Measurements from ENCODE around the gene FAM3D.
A peak's percentile ranks its signal among the peaks of the same experiment; 100 is the strongest.
"Not testable (repeated sequence)": the region's sequence is repeated elsewhere in the genome, so short reads cannot be mapped to it uniquely, and the experiment has no call there.

FAM3D gene

GRCh38 chr3:58666683-58667082 lies at the start of gene FAM3D:
FAM3D (minus strand) TSS chr3:58666774; CDS start chr3:58655563, 11,211 bp downstream.
- no peak for DNase-seq

- no peak for DNase-seq
Observed at GRCh38 chr3:58713715-58714401, 47.3 kb upstream of the FAM3D start.

GRCh38 chr3:58711871-58712270 lies 45.3 kb upstream of the FAM3D start:
- DNase-seq, result no peak

- DNase-seq, result not testable (repeated sequence)
Observed at GRCh38 chr3:58708983-58709382, 42.4 kb upstream of the FAM3D start.

- no peak for DNase-seq
Observed at GRCh38 chr3:58708116-58708791, 41.7 kb upstream of the FAM3D start.

- DNase-seq, result no peak
Observed at GRCh38 chr3:58707390-58707930, 40.9 kb upstream of the FAM3D start.

- no peak for DNase-seq
Observed at GRCh38 chr3:58706395-58707167, 40.0 kb upstream of the FAM3D start.

GRCh38 chr3:58704745-58705144 lies 38.2 kb upstream of the FAM3D start:
- no peak for DNase-seq

GRCh38 chr3:58704304-58704703 lies 37.7 kb upstream of the FAM3D start:
- DNase-seq, result not testable (repeated sequence)

- DNase-seq, result no peak
Observed at GRCh38 chr3:58698246-58698645, 31.7 kb upstream of the FAM3D start.

GRCh38 chr3:58697561-58697960 lies 31.0 kb upstream of the FAM3D start:
- DNase-seq, result no peak

GRCh38 chr3:58696813-58697212 lies 30.2 kb upstream of the FAM3D start:
- not testable (repeated sequence) for DNase-seq

GRCh38 chr3:58696093-58696492 lies 29.5 kb upstream of the FAM3D start:
- no peak for DNase-seq

- not testable (repeated sequence) for DNase-seq
Observed at GRCh38 chr3:58695284-58695683, 28.7 kb upstream of the FAM3D start.

GRCh38 chr3:58693940-58694850 lies 27.6 kb upstream of the FAM3D start:
- DNase-seq, result no peak

GRCh38 chr3:58692484-58692883 lies 25.9 kb upstream of the FAM3D start:
- DNase-seq, result no peak

GRCh38 chr3:58691997-58692396 lies 25.4 kb upstream of the FAM3D start:
- no peak for DNase-seq

GRCh38 chr3:58690490-58690889 lies 23.9 kb upstream of the FAM3D start:
- DNase-seq, result no peak

GRCh38 chr3:58688574-58688973 lies 22.0 kb upstream of the FAM3D start:
- peak; percentile 39 for DNase-seq

GRCh38 chr3:58686847-58687246 lies 20.3 kb upstream of the FAM3D start:
- no peak for DNase-seq

- DNase-seq, result no peak
Observed at GRCh38 chr3:58685641-58686040, 19.1 kb upstream of the FAM3D start.

- no peak for DNase-seq
Observed at GRCh38 chr3:58683466-58683865, 16.9 kb upstream of the FAM3D start.
